IPS DF 6.9 (cell line): Measurements from ENCODE around the gene PRRG1.

Source experiments
- DNase-seq: peaks from one replicate; pipeline ENCODE4 v3.0.0-alpha.2; 2013; ENCODE audit warnings: low read depth, low spot score
- H3K27ac ChIP-seq: one replicate; pipeline ENCODE4 v1.5.1; 2013; ENCODE audit warnings: low read length, control low read depth
- H3K27me3 ChIP-seq: 2 replicates; pipeline ENCODE4 v1.6.1; 2013; ENCODE audit warnings: mild to moderate bottlenecking, low read length; ENCODE audit not compliant: control insufficient read depth, insufficient read depth
- H3K36me3 ChIP-seq: 2 replicates; pipeline ENCODE4 v1.6.1; 2013; ENCODE audit warnings: low read length; ENCODE audit not compliant: control insufficient read depth, insufficient read depth
- H3K4me1 ChIP-seq: 2 replicates; pipeline ENCODE4 v1.6.1; 2013; ENCODE audit warnings: low read length; ENCODE audit not compliant: control insufficient read depth, insufficient read depth
- H3K4me3 ChIP-seq: 2 replicates; pipeline ENCODE4 v1.5.1; 2013; ENCODE audit warnings: mild to moderate bottlenecking, low read length
- H3K9me3 ChIP-seq: 2 replicates; pipeline ENCODE4 v1.6.1; 2013; ENCODE audit warnings: low read length, inconsistent platforms; ENCODE audit not compliant: control insufficient read depth, insufficient read depth
- WGBS: extraction: QIAGEN DNeasy Blood & Tissue Kit; methylation state at CpG from one replicate; pipeline ENCODE4 v1.1.7; 2013; ENCODE audit warnings: mixed read lengths, missing lambda C conversion rate; ENCODE audit not compliant: insufficient read length, insufficient coverage; 5-methylcytosine and 5-hydroxymethylcytosine counted together

PRRG1 gene

GRCh38 chrX:37347420-37347819 lies 1.7 kb upstream of the PRRG1 start:
- no CpG with 5 or more reads among the region's 1 CpG for WGBS
- DNase-seq, result no peak
- Histone ChIP-seq H3K27me3 (no peaks in the 10 kb centered on the region), H3K4me1 (no peaks in the 10 kb centered on the region), H3K27ac (no peak overlapping the region), H3K36me3 (no peaks in the 10 kb centered on the region), H3K9me3 (no peaks in the 10 kb centered on the region), H3K4me3 (no peak overlapping the region)

GRCh38 chrX:37348231-37348970 lies 763 bp upstream of the PRRG1 start:
- no peaks in the 10 kb centered on the region for H3K36me3 ChIP-seq
- no peak for DNase-seq
- H3K9me3 ChIP-seq, result no peaks in the 10 kb centered on the region
- no peaks in the 10 kb centered on the region for H3K27me3 ChIP-seq
- H3K4me1 ChIP-seq, result no peaks in the 10 kb centered on the region
- H3K27ac ChIP-seq, result no peak overlapping the region
- peak overlapping the region; percentile 43; the same call in 1 of the 2 replicates for H3K4me3 ChIP-seq
- WGBS, result no CpG with 5 or more reads among the region's 11 CpGs

- H3K27me3 ChIP-seq, result no peaks in the 10 kb centered on the region
- H3K4me1 ChIP-seq, result no peaks in the 10 kb centered on the region
- H3K9me3 ChIP-seq, result no peaks in the 10 kb centered on the region
- H3K4me3 ChIP-seq, result peak overlapping the region; percentile 43; the same call in 1 of the 2 replicates
- no peaks in the 10 kb centered on the region for H3K36me3 ChIP-seq
- no CpG with 5 or more reads among the region's 18 CpGs for WGBS
- no peak for DNase-seq
- no peak overlapping the region for H3K27ac ChIP-seq
Measured at GRCh38 chrX:37348971-37349220, 268 bp upstream of the PRRG1 start.

GRCh38 chrX:37350034-37350365 lies 836 bp downstream of the PRRG1 start:
- Histone ChIP-seq H3K27ac (no peak overlapping the region), H3K36me3 (no peaks in the 10 kb centered on the region), H3K9me3 (no peaks in the 10 kb centered on the region), H3K4me3 (peak overlapping the region; percentile 98; the same call in 1 of the 2 replicates), H3K27me3 (no peaks in the 10 kb centered on the region), H3K4me1 (no peaks in the 10 kb centered on the region)
- WGBS, result no CpG with 5 or more reads among the region's 8 CpGs
- no peak for DNase-seq

- Histone ChIP-seq H3K27ac (no peak overlapping the region), H3K27me3 (no peaks in the 10 kb centered on the region), H3K4me3 (no peak overlapping the region), H3K4me1 (no peaks in the 10 kb centered on the region), H3K9me3 (no peaks in the 10 kb centered on the region), H3K36me3 (no peaks in the 10 kb centered on the region)
- no CpG with 5 or more reads among the region's 2 CpGs for WGBS
- no peak for DNase-seq
Measured at GRCh38 chrX:37353646-37354045, 4.5 kb downstream of the PRRG1 start.

- H3K9me3 ChIP-seq, result no peaks in the 10 kb centered on the region
Measured at GRCh38 chrX:37357436-37357835, 8.3 kb downstream of the PRRG1 start.

GRCh38 chrX:37361596-37361995 lies 12.4 kb downstream of the PRRG1 start:
- no peak overlapping the region for H3K27ac ChIP-seq
- H3K4me1 ChIP-seq, result no peaks in the 10 kb centered on the region
- WGBS, result no CpG with 5 or more reads among the region's 2 CpGs
- H3K36me3 ChIP-seq, result no peaks in the 10 kb centered on the region
- no peak for DNase-seq
- H3K9me3 ChIP-seq, result no peaks in the 10 kb centered on the region
- H3K4me3 ChIP-seq, result no peak overlapping the region
- H3K27me3 ChIP-seq, result no peaks in the 10 kb centered on the region

More at GRCh38 chrX:37357436-37357835, 8.3 kb downstream of the PRRG1 start:
- H3K4me3 ChIP-seq, result no peak overlapping the region
- no peak overlapping the region for H3K27ac ChIP-seq
- DNase-seq, result no peak
- H3K4me1 ChIP-seq, result no peaks in the 10 kb centered on the region
- no peaks in the 10 kb centered on the region for H3K27me3 ChIP-seq
- no CpG with 5 or more reads among the region's 3 CpGs for WGBS
- H3K36me3 ChIP-seq, result no peaks in the 10 kb centered on the region

- H3K4me3 ChIP-seq, result no peak overlapping the region
- H3K27ac ChIP-seq, result no peak overlapping the region
- H3K36me3 ChIP-seq, result no peaks in the 10 kb centered on the region
- no CpG with 5 or more reads among the region's 3 CpGs for WGBS
- no peak for DNase-seq
- H3K9me3 ChIP-seq, result no peaks in the 10 kb centered on the region
- H3K4me1 ChIP-seq, result no peaks in the 10 kb centered on the region
- H3K27me3 ChIP-seq, result no peaks in the 10 kb centered on the region
Measured at GRCh38 chrX:37364666-37365065, 15.5 kb downstream of the PRRG1 start.

GRCh38 chrX:37367946-37368345 lies 18.8 kb downstream of the PRRG1 start:
- Histone ChIP-seq H3K9me3 (no peaks in the 10 kb centered on the region), H3K4me1 (no peaks in the 10 kb centered on the region), H3K27ac (no peak overlapping the region), H3K27me3 (no peaks in the 10 kb centered on the region), H3K4me3 (no peak overlapping the region), H3K36me3 (no peaks in the 10 kb centered on the region; the same call in 1 of the 2 replicates)
- WGBS, result no CpG with 5 or more reads among the region's 2 CpGs
- DNase-seq, result no peak

- no peak for DNase-seq
- Histone ChIP-seq H3K9me3 (no peaks in the 10 kb centered on the region), H3K27ac (no peak overlapping the region), H3K4me3 (no peak overlapping the region), H3K4me1 (no peaks in the 10 kb centered on the region), H3K36me3 (no peaks in the 10 kb centered on the region; the same call in 1 of the 2 replicates), H3K27me3 (no peaks in the 10 kb centered on the region)
- WGBS, result no CpG with 5 or more reads among the region's 4 CpGs
Measured at GRCh38 chrX:37370499-37371141, 21.5 kb downstream of the PRRG1 start.

- no CpG with 5 or more reads among the region's 8 CpGs for WGBS
- H3K9me3 ChIP-seq, result no peaks in the 10 kb centered on the region
- no peaks in the 10 kb centered on the region for H3K4me1 ChIP-seq
- no peaks in the 10 kb centered on the region for H3K27me3 ChIP-seq
- no peak overlapping the region for H3K4me3 ChIP-seq
- H3K36me3 ChIP-seq, result no peaks in the 10 kb centered on the region; the same call in 1 of the 2 replicates
- no peak overlapping the region for H3K27ac ChIP-seq
- DNase-seq, result no peak
Measured at GRCh38 chrX:37371578-37371991, 22.4 kb downstream of the PRRG1 start.
